ENCODE data around the gene RARRES1. TPM values are rescaled to one million over a fixed set of nuclear protein-coding genes. Genes with fewer than 3 reads are reported as not detected.

Gene RARRES1
- total RNA-seq, 1 experiment from 2014 or later = 20.5 TPM

DNA sequence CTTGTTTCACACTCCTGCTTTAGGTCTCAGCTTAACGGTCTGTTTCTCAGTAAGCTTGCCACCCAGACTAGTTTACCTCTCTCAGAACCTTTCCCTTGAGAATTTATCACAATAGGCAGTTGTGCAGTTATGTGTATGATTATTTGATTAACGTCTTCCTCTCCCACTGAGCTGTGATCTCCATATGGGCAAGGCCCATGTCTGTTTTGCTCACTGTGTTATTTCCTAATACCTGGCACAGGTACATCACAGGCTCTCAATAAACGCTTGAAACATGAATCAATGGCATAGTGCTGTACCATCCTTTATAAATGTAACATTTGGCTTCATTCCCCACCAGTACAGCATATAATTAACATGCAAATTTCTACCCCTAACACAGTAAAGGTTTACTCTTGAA is 29.1 kb upstream of the RARRES1 start:
- H3K36me3 ChIP-seq (ENCODE audit: low read depth) = peaks cover 13% of the 10 kb centered on the region; the same call in 1 of the 2 replicates
- peaks cover 34% of the 10 kb centered on the region; the same call in 1 of the 2 replicates for H3F3A ChIP-seq (ENCODE audit: insufficient read depth, low read depth)
- no peaks in the 10 kb centered on the region for H3K27me3 ChIP-seq (ENCODE audit: insufficient read depth, low read depth)
- CTCF ChIA-PET = no interaction called here
- no peaks in the 10 kb centered on the region for H3K9me3 ChIP-seq (ENCODE audit: insufficient read depth, low read depth)
- H3K27ac ChIP-seq = peak overlapping the region; percentile 81
- DNase-seq = peak in 1 of 2 experiments; percentile 60
- H4K20me1 ChIP-seq (ENCODE audit: insufficient read depth) = no peaks in the 10 kb centered on the region
- no peaks in the 10 kb centered on the region for H3K79me2 ChIP-seq (ENCODE audit: low read depth)
- no TSS peak for BruUV-seq (replicated peaks)
- intact Hi-C loops (cut with micrococcal nuclease; ENCODE audit: unreplicated experiment) = no loop called here
- H3K4me3 ChIP-seq = no peak overlapping the region
- TF ChIP-seq, protein P1, sequence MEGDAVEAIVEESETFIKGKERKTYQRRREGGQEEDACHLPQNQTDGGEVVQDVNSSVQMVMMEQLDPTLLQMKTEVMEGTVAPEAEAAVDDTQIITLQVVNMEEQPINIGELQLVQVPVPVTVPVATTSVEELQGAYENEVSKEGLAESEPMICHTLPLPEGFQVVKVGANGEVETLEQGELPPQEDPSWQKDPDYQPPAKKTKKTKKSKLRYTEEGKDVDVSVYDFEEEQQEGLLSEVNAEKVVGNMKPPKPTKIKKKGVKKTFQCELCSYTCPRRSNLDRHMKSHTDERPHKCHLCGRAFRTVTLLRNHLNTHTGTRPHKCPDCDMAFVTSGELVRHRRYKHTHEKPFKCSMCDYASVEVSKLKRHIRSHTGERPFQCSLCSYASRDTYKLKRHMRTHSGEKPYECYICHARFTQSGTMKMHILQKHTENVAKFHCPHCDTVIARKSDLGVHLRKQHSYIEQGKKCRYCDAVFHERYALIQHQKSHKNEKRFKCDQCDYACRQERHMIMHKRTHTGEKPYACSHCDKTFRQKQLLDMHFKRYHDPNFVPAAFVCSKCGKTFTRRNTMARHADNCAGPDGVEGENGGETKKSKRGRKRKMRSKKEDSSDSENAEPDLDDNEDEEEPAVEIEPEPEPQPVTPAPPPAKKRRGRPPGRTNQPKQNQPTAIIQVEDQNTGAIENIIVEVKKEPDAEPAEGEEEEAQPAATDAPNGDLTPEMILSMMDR (conservative IDR thresholded peaks at IDR 0.05) = no peak
- no peak for TF ChIP-seq EZH2 (IDR thresholded peaks at IDR 0.05; ENCODE audit: low read depth)
- POLR2A ChIA-PET (ENCODE audit: unreplicated experiment) = no interaction called here
- no peaks in the 10 kb centered on the region for H3K9me2 ChIP-seq (ENCODE audit: insufficient read depth)
- H3K4me1 ChIP-seq (replicated peaks; ENCODE audit: insufficient read depth) = peaks cover 59% of the 10 kb centered on the region
- H2AFZ ChIP-seq = no peak overlapping the region
- H3K4me2 ChIP-seq = no peak overlapping the region

GRCh38 chr3:158755421-158755820 is 23.2 kb upstream of the RARRES1 start:
- Histone ChIP-seq H3K4me3 (no peak overlapping the region), H2AFZ (no peak overlapping the region), H3K9me3 (ENCODE audit: insufficient read depth, low read depth) (no peaks in the 10 kb centered on the region), H3K79me2 (ENCODE audit: low read depth) (no peaks in the 10 kb centered on the region), H3K9me2 (ENCODE audit: insufficient read depth) (no peaks in the 10 kb centered on the region; the same call in 1 of the 2 replicates), H3K4me1 (replicated peaks; ENCODE audit: insufficient read depth) (peaks cover 37% of the 10 kb centered on the region), H3K27me3 (ENCODE audit: insufficient read depth, low read depth) (no peaks in the 10 kb centered on the region), H4K20me1 (ENCODE audit: insufficient read depth) (no peaks in the 10 kb centered on the region), H3K36me3 (ENCODE audit: low read depth) (peaks cover 19% of the 10 kb centered on the region; the same call in 1 of the 2 replicates), H3K27ac (no peak overlapping the region), H3F3A (ENCODE audit: insufficient read depth, low read depth) (peaks cover 19% of the 10 kb centered on the region), H3K4me2 (no peak overlapping the region)
- CTCF ChIA-PET = no interaction called here
- intact Hi-C loops (cut with micrococcal nuclease; ENCODE audit: unreplicated experiment) = no loop called here
- DNase-seq = no peak
- TF ChIP-seq, protein P1 (conservative IDR thresholded peaks at IDR 0.05) = no peak
- TF ChIP-seq EZH2 (IDR thresholded peaks at IDR 0.05; ENCODE audit: low read depth) = no peak
- no TSS peak for BruUV-seq (replicated peaks)
- POLR2A ChIA-PET (ENCODE audit: unreplicated experiment) = interaction anchor here (0.7 to 0.8 kb wide), 2 partner anchors 36 to 47 kb away, joined by 5 read pairs; no protein-coding TSS in a partner anchor

DNA sequence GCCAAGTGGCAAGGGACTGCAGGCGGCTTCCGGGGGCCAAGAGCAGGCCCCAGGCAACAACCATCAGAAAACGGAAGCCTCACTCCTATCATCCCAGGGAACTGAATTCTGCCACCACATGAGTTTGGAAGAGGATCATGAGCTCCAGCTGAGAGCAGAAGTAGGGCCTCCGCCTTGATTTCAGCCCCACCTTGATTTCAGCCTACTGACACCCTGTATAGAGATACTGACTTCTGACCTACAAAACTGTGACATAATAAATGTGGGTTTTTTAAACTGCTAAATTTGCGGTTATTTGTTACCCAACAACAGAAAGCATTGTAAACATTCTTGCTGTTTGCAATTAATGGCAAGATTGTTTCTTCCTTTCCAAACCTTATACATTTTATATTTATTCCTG is 21.6 kb upstream of the RARRES1 start:
- Histone ChIP-seq H3K36me3 (ENCODE audit: low read depth) (peaks cover 22% of the 10 kb centered on the region; the same call in 1 of the 2 replicates), H3K27me3 (ENCODE audit: insufficient read depth, low read depth) (no peaks in the 10 kb centered on the region), H3F3A (ENCODE audit: insufficient read depth, low read depth) (peaks cover 21% of the 10 kb centered on the region), H3K27ac (no peak overlapping the region), H3K79me2 (ENCODE audit: low read depth) (no peaks in the 10 kb centered on the region), H2AFZ (no peak overlapping the region), H3K9me3 (ENCODE audit: insufficient read depth, low read depth) (no peaks in the 10 kb centered on the region), H3K4me2 (no peak overlapping the region), H3K4me1 (replicated peaks; ENCODE audit: insufficient read depth) (peaks cover 46% of the 10 kb centered on the region), H3K9me2 (ENCODE audit: insufficient read depth) (no peaks in the 10 kb centered on the region; the same call in 1 of the 2 replicates), H4K20me1 (ENCODE audit: insufficient read depth) (no peaks in the 10 kb centered on the region), H3K4me3 (no peak overlapping the region)
- intact Hi-C loops (cut with micrococcal nuclease; ENCODE audit: unreplicated experiment) = no loop called here
- no peak for TF ChIP-seq EZH2 (IDR thresholded peaks at IDR 0.05; ENCODE audit: low read depth)
- TF ChIP-seq, protein P1 (conservative IDR thresholded peaks at IDR 0.05) = no peak
- ChIA-PET POLR2A (ENCODE audit: unreplicated experiment) (no interaction called here), CTCF (no interaction called here)
- no TSS peak for BruUV-seq (replicated peaks)
- peak in 1 of 2 experiments; percentile 23 for DNase-seq
